Measurements from ENCODE around the gene PTPRU.

GRCh38 chr1:29218223-29218622 lies 18.1 kb upstream of the PTPRU start:
- TF ChIP-seq CTCF (IDR thresholded peaks at IDR 0.05) (no peak), POLR2AphosphoS5 (IDR thresholded peaks at IDR 0.05; ENCODE audit: low read depth, low read length) (no peak), TCF7L2 (IDR thresholded peaks at IDR 0.05; ENCODE audit: low read depth, low read length) (no peak), SIN3A (IDR thresholded peaks at IDR 0.05; ENCODE audit: borderline replicate concordance, insufficient read depth, low read depth, low read length) (no peak)
- TF ChIP-seq, protein P1, sequence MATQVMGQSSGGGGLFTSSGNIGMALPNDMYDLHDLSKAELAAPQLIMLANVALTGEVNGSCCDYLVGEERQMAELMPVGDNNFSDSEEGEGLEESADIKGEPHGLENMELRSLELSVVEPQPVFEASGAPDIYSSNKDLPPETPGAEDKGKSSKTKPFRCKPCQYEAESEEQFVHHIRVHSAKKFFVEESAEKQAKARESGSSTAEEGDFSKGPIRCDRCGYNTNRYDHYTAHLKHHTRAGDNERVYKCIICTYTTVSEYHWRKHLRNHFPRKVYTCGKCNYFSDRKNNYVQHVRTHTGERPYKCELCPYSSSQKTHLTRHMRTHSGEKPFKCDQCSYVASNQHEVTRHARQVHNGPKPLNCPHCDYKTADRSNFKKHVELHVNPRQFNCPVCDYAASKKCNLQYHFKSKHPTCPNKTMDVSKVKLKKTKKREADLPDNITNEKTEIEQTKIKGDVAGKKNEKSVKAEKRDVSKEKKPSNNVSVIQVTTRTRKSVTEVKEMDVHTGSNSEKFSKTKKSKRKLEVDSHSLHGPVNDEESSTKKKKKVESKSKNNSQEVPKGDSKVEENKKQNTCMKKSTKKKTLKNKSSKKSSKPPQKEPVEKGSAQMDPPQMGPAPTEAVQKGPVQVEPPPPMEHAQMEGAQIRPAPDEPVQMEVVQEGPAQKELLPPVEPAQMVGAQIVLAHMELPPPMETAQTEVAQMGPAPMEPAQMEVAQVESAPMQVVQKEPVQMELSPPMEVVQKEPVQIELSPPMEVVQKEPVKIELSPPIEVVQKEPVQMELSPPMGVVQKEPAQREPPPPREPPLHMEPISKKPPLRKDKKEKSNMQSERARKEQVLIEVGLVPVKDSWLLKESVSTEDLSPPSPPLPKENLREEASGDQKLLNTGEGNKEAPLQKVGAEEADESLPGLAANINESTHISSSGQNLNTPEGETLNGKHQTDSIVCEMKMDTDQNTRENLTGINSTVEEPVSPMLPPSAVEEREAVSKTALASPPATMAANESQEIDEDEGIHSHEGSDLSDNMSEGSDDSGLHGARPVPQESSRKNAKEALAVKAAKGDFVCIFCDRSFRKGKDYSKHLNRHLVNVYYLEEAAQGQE (IDR thresholded peaks at IDR 0.05; ENCODE audit: insufficient read depth in 1 of 2, low read depth in 2 of 2, low read length in 1 of 2): no peak
